ENCODE measurements around the gene SLC16A2. TPM values are rescaled to one million over a fixed set of nuclear protein-coding genes. Genes with fewer than 3 reads are reported as not detected.
"Not testable (repeated sequence)": the region's sequence is repeated elsewhere in the genome, so short reads cannot be mapped to it uniquely, and the experiment has no call there.

The SLC16A2 gene
- total RNA-seq, 1 experiment from 2014 or later: 0.32 TPM

GRCh38 chrX:74515356-74515755, 94.1 kb downstream of the SLC16A2 start (continued):
- TF ChIP-seq, protein P1, sequence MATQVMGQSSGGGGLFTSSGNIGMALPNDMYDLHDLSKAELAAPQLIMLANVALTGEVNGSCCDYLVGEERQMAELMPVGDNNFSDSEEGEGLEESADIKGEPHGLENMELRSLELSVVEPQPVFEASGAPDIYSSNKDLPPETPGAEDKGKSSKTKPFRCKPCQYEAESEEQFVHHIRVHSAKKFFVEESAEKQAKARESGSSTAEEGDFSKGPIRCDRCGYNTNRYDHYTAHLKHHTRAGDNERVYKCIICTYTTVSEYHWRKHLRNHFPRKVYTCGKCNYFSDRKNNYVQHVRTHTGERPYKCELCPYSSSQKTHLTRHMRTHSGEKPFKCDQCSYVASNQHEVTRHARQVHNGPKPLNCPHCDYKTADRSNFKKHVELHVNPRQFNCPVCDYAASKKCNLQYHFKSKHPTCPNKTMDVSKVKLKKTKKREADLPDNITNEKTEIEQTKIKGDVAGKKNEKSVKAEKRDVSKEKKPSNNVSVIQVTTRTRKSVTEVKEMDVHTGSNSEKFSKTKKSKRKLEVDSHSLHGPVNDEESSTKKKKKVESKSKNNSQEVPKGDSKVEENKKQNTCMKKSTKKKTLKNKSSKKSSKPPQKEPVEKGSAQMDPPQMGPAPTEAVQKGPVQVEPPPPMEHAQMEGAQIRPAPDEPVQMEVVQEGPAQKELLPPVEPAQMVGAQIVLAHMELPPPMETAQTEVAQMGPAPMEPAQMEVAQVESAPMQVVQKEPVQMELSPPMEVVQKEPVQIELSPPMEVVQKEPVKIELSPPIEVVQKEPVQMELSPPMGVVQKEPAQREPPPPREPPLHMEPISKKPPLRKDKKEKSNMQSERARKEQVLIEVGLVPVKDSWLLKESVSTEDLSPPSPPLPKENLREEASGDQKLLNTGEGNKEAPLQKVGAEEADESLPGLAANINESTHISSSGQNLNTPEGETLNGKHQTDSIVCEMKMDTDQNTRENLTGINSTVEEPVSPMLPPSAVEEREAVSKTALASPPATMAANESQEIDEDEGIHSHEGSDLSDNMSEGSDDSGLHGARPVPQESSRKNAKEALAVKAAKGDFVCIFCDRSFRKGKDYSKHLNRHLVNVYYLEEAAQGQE (IDR thresholded peaks at IDR 0.05; ENCODE audit: low read depth): no peak

GRCh38 chrX:74516013-74516412, 94.7 kb downstream of the SLC16A2 start:
- ATAC-seq; BruUV-seq (replicated peaks); H3K9me3 ChIP-seq (ENCODE audit: control insufficient read depth in 1 of 2, insufficient read depth in 1 of 2, low read depth in 1 of 2, low read length in 2 of 2); H3K27me3 ChIP-seq (ENCODE audit: insufficient read depth, low read length); H3K36me3 ChIP-seq (ENCODE audit: control insufficient read depth in 1 of 2, insufficient read depth in 2 of 2, low read length in 2 of 2); POLR2A ChIA-PET; H3K4me2 ChIP-seq (ENCODE audit: low read length); H4K20me1 ChIP-seq (ENCODE audit: insufficient read depth); H3K9me2 ChIP-seq (ENCODE audit: insufficient read depth); intact Hi-C loops (cut with micrococcal nuclease); H3K9ac ChIP-seq (ENCODE audit: low read length); H3K79me2 ChIP-seq (ENCODE audit: insufficient read depth, low read length); H3K27ac ChIP-seq (ENCODE audit: low read depth, low read length); RAD21 ChIA-PET (ENCODE audit: low non-redundant PET in 1 of 2, low total read pairs in 2 of 2, uncharacterized antibody in 2 of 2, unreplicated experiment in 2 of 2); H3K4me1 ChIP-seq (ENCODE audit: control insufficient read depth in 1 of 2, insufficient read depth in 2 of 2, low read length in 2 of 2); H3K4me3 ChIP-seq (replicated peaks in 1 of 2; ENCODE audit: low read depth in 1 of 2, low read length in 2 of 2); H2AFZ ChIP-seq (ENCODE audit: low read depth, low read length, poor library complexity, severe bottlenecking); DNase-seq (ENCODE audit: low read depth, low spot score); CTCF ChIA-PET: not testable (repeated sequence)

GRCh38 chrX:74519870-74520269, 98.6 kb downstream of the SLC16A2 start:
- ATAC-seq: no peak
- no peak for DNase-seq (ENCODE audit: low read depth, low spot score)
- Histone ChIP-seq H3K79me2 (ENCODE audit: insufficient read depth, low read length) (no peaks in the 10 kb centered on the region), H3K27ac (ENCODE audit: low read depth, low read length) (no peak overlapping the region), H2AFZ (ENCODE audit: low read depth, low read length, poor library complexity, severe bottlenecking) (no peak overlapping the region), H4K20me1 (ENCODE audit: insufficient read depth) (no peaks in the 10 kb centered on the region), H3K4me3 (replicated peaks in 1 of 2; ENCODE audit: low read depth in 1 of 2, low read length in 2 of 2) (no peak overlapping the region), H3K9ac (ENCODE audit: low read length) (no peak overlapping the region), H3K9me3 (ENCODE audit: control insufficient read depth in 1 of 2, insufficient read depth in 1 of 2, low read depth in 1 of 2, low read length in 2 of 2) (no peaks in the 10 kb centered on the region), H3K9me2 (ENCODE audit: insufficient read depth) (no peaks in the 10 kb centered on the region), H3K4me2 (ENCODE audit: low read length) (no peak overlapping the region), H3K4me1 (ENCODE audit: control insufficient read depth in 1 of 2, insufficient read depth in 2 of 2, low read length in 2 of 2) (peaks cover 0 to 7% of the 10 kb centered on the region in 2 experiments; a peak in 2 of 4 replicates), H3K36me3 (ENCODE audit: control insufficient read depth in 1 of 2, insufficient read depth in 2 of 2, low read length in 2 of 2) (no peaks in the 10 kb centered on the region), H3K27me3 (ENCODE audit: insufficient read depth, low read length) (no peaks in the 10 kb centered on the region)
- CTCF ChIA-PET: no interaction called here
- no TSS peak for BruUV-seq (replicated peaks)
- RAD21 ChIA-PET (ENCODE audit: low non-redundant PET in 1 of 2, low total read pairs in 2 of 2, uncharacterized antibody in 2 of 2, unreplicated experiment in 2 of 2): no interaction called here
- TF ChIP-seq CTCF (IDR thresholded peaks at IDR 0.05 in 2 of 3, conservative IDR thresholded peaks at IDR 0.05 in 1 of 3; ENCODE audit: borderline replicate concordance in 1 of 3, insufficient read depth in 1 of 3, low read depth in 2 of 3, low read length in 2 of 3): no peak
- no peak for TF ChIP-seq ZFX (IDR thresholded peaks at IDR 0.05)
- intact Hi-C loops (cut with micrococcal nuclease): no loop called here
- POLR2A ChIA-PET: no interaction called here

Data from HCT116 (cell line).